Adipose tissue (tissue), 3 donors: ENCODE data around the gene RELN. TPM values are rescaled to one million over a fixed set of nuclear protein-coding genes. Genes with fewer than 3 reads are reported as not detected.
"Not testable (repeated sequence)": the region's sequence is repeated elsewhere in the genome, so short reads cannot be mapped to it uniquely, and the experiment has no call there.

Experiments
- H3K27ac ChIP-seq: one replicate; pipeline ENCODE4 v1.5.1; 2013; ENCODE audit warnings: low read depth, low read length
- WGBS, 3 donors: extraction: QIAGEN DNeasy Blood & Tissue Kit; methylation state at CpG; one replicate each; pipeline ENCODE4 v1.1.7; 2013; 5-methylcytosine and 5-hydroxymethylcytosine counted together
- polyA plus RNA-seq, 3 donors: library from polyadenylated mRNA; stranded (reverse); fragments of 200-250 nt; gene quantifications; one replicate each; pipeline ENCODE4 v1.2.3, GENCODE V29; 2013
- donor health status: healthy with polysubstance abuse.
- donor health status: Bipolar disorder and iron deficiency.
- donor health status: healthy.

The RELN gene
- polyA plus RNA-seq, 3 donors = 0.59 to 3.8 (median 2.0) TPM

GRCh38 chr7:103539875-103540274 is 449.6 kb downstream of the RELN start:
- WGBS, 3 donors = 89 to 94% (median 92%) methylated on average over 8 of the region's 8 CpGs

GRCh38 chr7:103538964-103539709 is 450.3 kb downstream of the RELN start:
- H3K27ac ChIP-seq = no peak overlapping the region
- 73 to 78% (median 73%) methylated on average over 11 of the region's 11 CpGs for WGBS, 3 donors

More at GRCh38 chr7:103539875-103540274, 449.6 kb downstream of the RELN start:
- no peak overlapping the region for H3K27ac ChIP-seq

GRCh38 chr7:103533761-103534160 is 455.7 kb downstream of the RELN start:
- WGBS, 3 donors = 78 to 82% (median 79%) methylated on average over 4 of the region's 4 CpGs
- H3K27ac ChIP-seq = no peak overlapping the region

DNA sequence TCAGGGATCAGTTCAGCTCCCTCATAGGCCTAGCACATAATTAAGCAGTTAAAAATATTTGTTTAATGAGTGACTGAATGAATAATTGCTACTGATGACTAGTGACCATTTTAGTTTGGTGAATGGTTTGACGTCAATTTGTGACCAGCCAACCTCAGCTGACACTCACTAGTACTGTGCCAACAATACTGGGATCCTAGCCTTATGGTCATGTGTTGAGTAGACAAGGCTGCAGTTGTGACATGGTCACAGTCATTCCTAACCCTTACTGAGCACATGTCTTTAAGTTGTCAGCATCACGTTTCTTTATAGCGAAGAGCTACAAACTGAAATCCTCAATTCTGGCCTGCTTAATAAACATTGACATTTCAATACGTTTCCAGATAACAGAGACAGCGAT is 456.5 kb downstream of the RELN start:
- WGBS, 3 donors = 80 to 88% (median 85%) methylated on average over 5 of the region's 5 CpGs
- no peak overlapping the region for H3K27ac ChIP-seq

DNA sequence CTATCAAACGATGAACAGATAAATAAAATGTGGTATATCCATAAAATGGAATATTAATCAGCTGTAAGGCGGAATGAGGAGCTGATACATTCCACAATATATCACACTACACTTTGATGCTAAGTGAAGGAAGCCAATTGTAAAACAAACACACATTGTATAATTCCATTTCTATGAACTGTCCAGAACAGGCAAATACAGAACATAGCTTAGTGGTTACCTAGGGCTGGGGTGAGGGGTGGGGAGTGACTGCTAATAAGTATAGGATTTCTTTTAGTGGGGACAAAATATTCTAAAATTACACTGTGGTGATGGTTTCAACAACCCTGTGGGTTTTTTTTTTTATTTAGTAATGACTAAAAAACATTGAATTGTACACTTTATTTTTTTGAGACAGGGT is 461.3 kb downstream of the RELN start:
- no peak overlapping the region for H3K27ac ChIP-seq
- WGBS, 3 donors = 74 to 78% (median 78%) methylated on average over 2 of the region's 2 CpGs

DNA sequence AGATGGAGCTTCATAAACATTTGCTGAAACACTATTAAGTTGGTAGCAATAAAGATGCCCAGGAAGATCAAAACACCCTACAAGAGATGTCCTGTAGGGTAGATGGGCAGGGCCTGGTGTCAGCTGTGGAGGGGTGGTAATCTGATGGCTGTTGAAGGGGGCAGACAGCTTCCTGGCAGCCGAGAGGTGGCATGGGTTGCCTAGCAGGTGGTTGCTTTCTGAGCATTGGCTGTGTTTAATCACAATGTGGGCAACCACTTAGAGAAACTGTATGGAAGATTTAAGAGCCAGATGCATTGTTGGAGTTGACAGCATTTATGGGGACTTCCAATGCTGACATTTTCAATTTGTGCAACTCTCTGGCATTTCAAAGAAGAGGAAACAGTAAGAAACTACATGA is 463.5 kb downstream of the RELN start:
- no peak overlapping the region for H3K27ac ChIP-seq
- WGBS, 3 donors = 42 to 60% (median 47%) methylated on average over 1 of the region's 1 CpG

DNA sequence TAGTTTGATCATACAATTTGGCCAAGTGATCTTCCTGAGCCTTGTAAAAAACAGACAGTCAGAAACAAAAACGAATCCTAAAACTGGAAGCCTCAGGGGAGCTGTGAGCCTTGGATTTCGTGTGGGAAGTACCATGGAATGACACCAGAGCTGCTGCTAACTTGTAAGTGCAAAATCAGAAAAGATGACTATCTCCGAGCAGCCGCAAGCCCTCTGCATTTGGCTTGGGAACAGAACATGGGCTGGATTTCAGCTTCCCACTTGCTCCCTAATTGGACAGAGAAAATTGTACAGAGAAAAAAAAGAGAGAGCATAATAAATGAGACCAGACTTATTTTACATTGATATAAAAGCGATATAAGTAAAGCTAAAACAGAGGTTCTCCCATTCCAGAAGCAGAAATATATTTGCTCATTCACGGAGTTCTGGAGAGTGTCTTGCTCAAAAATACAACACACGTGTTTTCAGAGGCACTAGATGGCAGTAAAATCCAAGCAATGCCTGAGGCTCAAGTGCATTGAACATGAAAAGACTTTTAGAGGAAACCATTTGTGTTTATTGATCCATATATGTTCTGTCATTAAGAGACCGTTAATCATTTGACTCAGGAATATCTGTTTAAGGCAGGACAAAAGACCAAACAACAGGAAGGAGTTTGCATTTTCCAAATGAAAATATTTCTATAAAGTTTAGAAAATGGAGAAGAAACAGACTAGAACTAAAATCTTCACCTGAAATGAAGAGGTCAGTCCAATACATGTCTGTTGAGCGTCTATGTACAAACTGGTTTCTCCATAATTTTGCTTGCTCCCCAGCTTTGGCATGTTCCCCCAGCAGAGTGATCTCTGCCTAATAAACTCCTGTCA is 465.2 kb downstream of the RELN start:
- no peak overlapping the region for H3K27ac ChIP-seq
- 21 to 35% (median 30%) methylated on average over 9 of the region's 9 CpGs for WGBS, 3 donors

DNA sequence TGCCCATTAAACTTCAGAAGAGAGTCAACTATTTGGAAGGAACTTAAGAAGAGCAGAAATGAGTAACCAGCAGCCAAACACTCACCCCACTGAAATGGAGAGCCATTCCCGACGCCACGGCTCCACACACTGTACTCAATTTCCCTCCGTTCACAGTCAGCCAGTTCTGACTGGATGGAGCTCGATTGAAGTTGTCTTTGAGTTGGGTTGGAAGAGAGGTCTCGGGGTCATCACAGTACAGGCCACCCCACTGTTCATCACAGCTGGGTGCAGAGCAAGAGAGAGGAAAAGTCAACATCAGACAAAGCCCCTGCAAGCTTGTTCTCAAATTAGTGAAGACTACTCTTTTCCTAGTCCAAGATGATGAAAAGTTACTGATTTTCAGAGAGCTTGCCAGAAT is 467.5 kb downstream of the RELN start:
- no peak overlapping the region for H3K27ac ChIP-seq
- 65 to 82% (median 71%) methylated on average over 6 of the region's 6 CpGs for WGBS, 3 donors

- 66 to 83% (median 79%) methylated on average over 13 of the region's 13 CpGs for WGBS, 3 donors
- H3K27ac ChIP-seq = no peak overlapping the region
These were observed 484.8 kb downstream of the RELN start for GRCh38 chr7:103504505-103505135.

DNA sequence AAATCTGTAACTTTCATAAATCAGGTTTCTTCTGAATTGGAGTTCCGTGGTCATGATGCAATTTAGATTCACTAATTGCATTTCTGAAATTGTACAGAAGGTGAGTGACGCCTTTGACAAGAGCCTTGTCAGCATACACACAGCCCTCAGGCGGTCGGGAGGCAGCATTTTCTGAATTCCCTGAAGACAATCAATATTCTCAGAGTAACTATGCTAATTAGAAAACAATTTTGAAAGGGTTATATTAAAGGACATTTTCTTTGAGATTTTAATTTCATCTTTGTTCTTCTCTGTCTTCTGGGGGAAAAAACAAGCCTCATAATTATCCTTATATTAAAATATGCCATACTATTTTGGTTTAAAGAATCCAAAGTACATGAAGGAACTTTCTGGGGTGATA is 488.3 kb downstream of the RELN start:
- 59 to 85% (median 82%) methylated on average over 4 of the region's 4 CpGs for WGBS, 3 donors
- H3K27ac ChIP-seq = no peak overlapping the region

DNA sequence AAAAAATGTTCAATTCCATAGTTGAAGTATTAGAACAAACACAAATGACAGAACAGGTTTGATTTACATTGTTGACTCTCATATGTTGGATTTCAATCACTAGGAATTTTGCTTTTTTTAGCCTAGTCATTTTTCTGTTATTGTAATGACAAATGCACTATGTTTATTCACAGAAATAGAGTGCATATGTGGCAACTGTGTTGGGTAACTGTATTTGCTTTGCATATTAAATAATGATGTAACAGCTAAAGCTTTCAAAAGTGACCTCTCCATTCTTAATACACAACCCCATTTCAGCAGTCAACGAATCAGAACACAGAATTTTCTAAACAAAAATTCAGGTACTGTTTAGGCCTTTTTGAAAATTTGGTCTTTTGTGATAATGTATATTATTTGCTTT is 489.5 kb downstream of the RELN start:
- WGBS, 3 donors = 57 to 82% (median 81%) methylated on average over 1 of the region's 1 CpG
- no peak overlapping the region for H3K27ac ChIP-seq

DNA sequence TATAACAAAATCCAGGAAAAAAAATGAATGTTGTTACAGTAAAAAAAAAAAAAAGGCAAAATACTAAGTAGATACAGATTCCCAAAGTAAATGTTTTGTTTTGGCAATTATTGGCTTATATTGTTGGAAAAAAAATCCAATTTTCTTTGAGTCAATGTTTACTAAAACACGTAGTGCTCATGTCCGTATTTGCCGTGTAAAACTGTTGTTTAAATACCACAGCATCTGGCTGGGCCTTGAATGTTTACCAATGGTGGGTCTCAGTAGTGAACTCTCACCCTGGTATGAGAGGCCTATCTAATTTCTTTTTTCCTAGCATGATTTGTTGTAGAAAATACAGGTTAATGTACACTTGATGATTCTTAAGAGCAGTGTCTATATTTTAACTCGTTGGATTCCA is 502.0 kb downstream of the RELN start:
- WGBS, 3 donors = 57 to 88% (median 85%) methylated on average over 4 of the region's 4 CpGs
- H3K27ac ChIP-seq = no peak overlapping the region

DNA sequence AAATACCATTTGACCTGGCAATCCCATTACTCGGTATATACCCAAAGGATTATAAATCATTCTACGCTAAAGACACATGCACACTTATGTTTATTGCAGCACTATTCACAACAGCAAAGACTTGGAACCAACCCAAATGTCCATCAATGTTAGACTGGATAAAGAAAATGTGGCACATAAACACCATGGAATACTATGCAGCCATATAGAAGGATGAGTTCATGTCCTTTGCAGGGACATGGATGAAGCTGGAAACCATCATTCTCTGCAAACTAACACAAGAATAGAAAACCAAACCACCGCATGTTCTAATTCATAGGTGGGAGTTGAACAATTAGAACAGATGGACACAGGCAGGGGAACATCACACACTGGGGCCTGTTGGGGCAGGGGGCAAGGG is 502.6 kb downstream of the RELN start:
- H3K27ac ChIP-seq = not testable (repeated sequence)
- WGBS, 3 donors = 81 to 96% (median 95%) methylated on average over 3 of the region's 3 CpGs

DNA sequence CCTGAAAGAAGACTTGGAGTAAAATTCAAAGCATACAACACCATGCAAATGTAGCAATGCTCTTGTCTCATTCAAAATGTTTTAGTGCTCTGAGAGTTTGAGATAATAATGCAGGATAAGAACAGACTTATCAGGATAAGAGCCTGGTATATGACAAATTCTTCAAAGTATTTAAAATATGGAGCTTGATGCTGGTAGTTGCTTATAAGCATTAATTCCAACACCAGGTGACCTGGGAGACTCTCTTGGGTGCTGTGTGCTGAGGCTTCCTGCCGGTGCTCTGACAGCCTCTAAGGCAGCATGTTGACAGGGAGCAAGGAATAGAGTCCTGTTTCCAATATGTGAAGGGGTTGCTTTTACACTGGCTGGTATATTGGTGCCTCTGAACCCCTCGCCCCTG is 508.7 kb downstream of the RELN start:
- H3K27ac ChIP-seq = no peak overlapping the region
- 64 to 75% (median 68%) methylated on average over 2 of the region's 2 CpGs for WGBS, 3 donors

DNA sequence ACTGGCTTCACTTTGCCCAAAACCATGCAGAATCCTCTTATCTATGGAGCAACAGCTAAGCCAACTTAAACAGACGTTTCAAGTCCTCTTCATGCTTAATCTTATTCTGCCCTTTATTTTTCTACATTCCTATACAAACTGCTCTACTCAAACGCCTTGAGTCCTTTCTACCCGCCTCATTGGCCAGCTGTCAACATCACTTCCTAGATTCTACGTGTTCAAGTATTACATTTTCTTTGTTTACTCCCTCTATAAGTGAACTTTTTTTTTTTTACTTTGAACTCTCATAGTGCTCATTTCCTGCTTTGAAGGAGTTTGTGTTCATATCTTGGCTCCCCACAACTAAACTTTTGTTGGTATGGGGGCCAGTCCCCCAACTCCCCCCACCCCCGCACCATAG is 514.5 kb downstream of the RELN start:
- 30 to 39% (median 30%) methylated on average over 5 of the region's 5 CpGs for WGBS, 3 donors
- no peak overlapping the region for H3K27ac ChIP-seq

- H3K27ac ChIP-seq = no peak overlapping the region
- 75 to 84% (median 84%) methylated on average over 4 of the region's 4 CpGs for WGBS, 3 donors
These were observed 520.1 kb downstream of the RELN start for GRCh38 chr7:103469095-103469948.

GRCh38 chr7:103466814-103467213 is 522.6 kb downstream of the RELN start:
- 37 to 45% (median 45%) methylated on average over 3 of the region's 3 CpGs for WGBS, 3 donors
- no peak overlapping the region for H3K27ac ChIP-seq

GRCh38 chr7:103462358-103462757 is 527.1 kb downstream of the RELN start:
- 70 to 81% (median 78%) methylated on average over 7 of the region's 7 CpGs for WGBS, 3 donors
- H3K27ac ChIP-seq = no peak overlapping the region
